ENCODE data around the gene SH3RF3.

- TF ChIP-seq CTCF (IDR thresholded peaks at IDR 0.05) (no peak), EZH2 (IDR thresholded peaks at IDR 0.05) (no peak), EZH2phosphoT487 (IDR thresholded peaks at IDR 0.05) (no peak)
Measured at GRCh38 chr2:109408043-109408335, 279.0 kb downstream of the SH3RF3 start.
